Measurements from ENCODE around the gene TC2N. TPM values are rescaled to one million over a fixed set of nuclear protein-coding genes. Genes with fewer than 3 reads are reported as not detected.
"Not testable (repeated sequence)": the region's sequence is repeated elsewhere in the genome, so short reads cannot be mapped to it uniquely, and the experiment has no call there.

Gene TC2N
- polyA plus RNA-seq, 4 donors, result 12.0 to 19.8 (median 13.6) TPM

DNA sequence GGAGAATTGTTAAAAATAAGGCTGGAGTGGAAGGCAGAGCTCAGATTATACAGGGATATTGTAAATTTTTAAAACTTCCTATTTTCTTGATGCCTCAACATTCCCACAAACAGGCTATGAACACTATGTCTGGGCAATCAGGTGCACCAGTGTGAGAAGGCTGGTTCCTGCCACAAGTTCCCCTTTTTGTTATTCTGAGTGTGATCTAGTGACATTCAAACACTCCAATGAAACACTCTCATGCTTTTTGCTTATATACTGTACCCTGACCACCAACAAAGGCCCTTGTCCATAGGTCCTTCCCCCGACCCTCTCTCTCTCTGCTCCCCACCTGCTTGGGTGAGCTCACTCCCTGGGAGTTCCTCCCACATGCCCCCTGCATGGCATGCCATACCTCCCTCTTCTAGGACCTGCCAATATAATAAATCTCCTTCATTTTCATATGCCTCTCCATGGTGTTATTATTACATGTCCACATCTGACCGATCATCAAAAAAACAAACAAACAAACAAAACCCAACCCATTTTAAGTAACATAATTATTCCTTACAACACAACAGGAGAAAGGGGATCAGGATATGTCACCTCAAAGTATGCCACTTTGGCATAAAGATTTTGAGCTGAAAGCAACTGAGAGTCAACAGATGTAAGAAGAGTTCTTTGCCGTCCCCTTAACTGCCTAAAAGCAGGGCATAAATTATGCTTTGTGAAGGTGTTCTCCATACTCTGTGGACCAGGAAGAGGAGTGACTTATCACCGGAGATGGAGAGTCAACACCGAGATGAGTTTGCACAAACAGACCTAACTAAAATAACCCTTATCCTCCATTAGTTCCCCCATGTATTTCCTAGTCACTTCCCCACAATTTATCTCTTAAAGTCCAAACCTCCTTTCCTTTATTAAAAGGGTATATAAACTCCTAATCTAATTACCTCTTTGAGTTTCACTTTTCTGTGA, 92.9 kb downstream of the TC2N start:
- DNase-seq (ENCODE audit: low read depth in 4 of 4, low spot score in 3 of 4), result no peak

DNA sequence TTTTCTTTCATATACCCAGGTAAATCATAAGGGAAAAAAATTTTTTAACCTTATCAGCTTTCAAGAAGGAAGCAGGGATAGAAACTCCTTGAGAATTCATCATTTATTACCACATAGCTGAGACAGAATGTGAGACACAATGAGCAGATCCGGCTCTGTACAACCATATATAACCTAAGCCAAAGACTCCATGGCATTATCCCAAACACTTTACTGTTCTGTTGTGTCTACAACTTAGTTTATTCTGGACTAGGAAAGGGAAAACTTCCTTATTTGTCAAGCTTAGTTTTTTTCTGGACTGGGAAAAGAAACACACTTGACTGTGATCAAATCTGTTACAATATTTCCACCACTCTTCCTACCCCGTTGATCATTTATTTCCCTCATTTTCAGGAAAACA, 97.2 kb downstream of the TC2N start:
- DNase-seq (ENCODE audit: low read depth in 4 of 4, low spot score in 3 of 4), result no peak

DNA sequence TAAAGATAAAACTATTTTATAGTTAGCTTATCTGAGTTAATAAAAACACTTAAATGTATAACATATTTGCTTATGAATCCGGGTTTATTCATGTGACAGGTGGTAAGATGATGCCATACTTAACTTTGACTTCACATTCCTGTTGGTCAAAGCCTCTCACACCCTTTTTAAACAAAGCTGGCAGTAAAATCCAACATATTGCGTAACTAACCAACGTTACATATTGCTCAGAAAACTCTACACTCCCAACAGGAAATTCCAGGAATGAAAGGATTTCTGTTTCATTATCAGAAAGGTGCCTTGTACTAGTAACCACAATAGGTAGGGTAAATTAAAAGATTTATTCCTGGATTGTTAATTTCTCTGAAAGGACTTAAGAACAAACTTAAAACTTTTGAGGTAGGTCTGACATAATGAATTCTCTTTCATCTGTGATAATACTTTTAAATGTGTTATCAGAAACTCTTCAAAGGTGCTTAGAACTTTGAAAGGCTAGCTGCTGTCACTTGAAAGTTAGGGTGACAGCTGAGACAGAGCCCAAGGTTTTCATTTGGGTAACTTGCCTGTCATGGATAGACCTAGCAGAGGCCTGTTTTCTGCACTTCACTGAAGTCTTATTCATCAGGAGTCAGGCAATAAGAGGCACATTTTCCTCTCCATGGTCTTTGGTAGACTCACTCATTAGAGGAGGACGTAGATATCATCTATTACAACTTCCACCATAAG, 111.6 kb downstream of the TC2N start:
- DNase-seq (ENCODE audit: low read depth in 4 of 4, low spot score in 3 of 4), result no peak

DNA sequence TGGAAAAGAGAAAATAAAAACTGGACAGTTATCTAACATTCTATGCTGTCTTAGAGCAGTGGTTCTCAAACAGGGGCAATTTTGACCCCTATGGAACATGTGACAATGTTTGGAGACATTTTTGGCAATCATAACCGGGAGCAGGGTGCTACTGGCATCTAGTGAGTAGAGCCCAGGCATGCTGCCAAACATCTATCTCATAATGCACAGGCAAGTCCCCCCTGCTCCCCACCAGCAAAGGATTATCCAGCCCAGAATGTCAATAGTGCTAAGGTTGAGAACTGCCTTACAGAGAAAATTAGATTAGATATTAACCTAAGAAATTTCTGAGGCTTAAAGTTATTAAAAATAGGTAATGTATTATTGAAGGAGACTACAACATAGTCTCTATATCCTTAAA, 112.5 kb downstream of the TC2N start:
- no peak for DNase-seq (ENCODE audit: low read depth in 4 of 4, low spot score in 3 of 4)

DNA sequence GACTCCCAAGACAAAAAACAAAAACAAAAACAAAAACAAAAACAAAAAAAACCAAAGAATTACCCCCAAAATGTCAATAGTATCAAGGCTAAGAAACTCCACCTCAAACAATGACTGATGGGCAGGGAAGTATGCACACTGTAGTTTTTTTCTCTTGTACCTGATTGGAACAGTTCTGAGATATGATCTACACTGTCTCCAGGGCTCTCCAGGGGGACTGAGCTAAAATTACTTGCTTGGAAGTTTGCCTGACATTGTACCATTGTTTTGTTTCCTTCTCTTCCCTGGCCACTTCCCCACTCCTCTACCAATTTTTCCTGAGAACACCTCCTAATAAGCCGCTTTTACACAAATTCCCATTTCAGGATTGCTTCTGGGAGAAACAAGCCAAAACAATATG, 113.2 kb downstream of the TC2N start:
- no peak for DNase-seq (ENCODE audit: low read depth in 4 of 4, low spot score in 3 of 4)

DNA sequence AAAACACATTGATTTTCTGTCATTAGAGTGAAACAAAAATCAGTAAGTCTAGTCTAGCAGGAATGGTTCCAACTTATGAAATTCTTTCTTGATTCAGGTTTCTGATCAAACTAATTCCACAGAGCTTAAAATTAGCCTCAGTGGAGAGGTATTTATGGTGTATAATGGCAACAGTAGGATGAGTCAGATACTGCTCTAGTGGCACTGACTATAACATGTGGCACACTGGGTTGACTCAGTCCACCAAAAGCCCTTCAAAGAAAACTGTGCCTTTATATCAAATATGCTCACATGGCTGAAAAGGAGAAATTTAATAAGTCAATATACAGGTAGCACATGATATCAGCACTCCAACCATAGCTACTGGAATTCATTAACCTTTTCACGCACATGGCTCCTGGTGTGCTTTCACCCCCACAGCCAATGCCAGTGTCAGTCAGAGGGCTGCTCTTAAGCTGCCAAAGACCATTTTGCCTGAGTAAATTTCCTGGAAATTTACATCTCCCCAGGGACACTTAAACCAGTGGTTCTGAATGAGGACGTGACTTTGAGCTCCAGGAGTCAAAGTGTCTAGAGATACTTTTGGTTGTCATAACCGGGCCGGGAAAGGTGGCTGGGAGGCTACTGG, 113.7 kb downstream of the TC2N start:
- DNase-seq (ENCODE audit: low read depth in 4 of 4, low spot score in 3 of 4), result no peak

DNA sequence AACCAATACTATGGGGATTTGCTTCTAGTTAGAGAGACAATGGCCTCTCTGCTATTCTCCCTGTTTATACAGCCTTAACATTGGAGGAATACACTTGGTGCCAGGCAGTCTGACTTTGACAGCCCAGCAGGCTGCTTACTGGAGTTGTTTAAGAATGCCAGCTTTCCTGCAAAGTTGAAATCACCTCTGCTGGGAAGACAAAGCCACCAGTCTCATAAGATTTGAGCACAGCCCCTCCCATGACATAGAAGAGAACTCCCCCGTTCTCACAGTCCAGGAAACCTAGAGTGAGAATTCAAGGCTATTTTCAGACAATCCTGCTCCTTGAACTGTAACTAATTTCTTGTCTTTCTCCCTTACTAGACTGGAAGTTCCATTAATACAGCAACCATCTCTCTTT, 114.4 kb downstream of the TC2N start:
- DNase-seq (ENCODE audit: low read depth in 4 of 4, low spot score in 3 of 4), result no peak

DNA sequence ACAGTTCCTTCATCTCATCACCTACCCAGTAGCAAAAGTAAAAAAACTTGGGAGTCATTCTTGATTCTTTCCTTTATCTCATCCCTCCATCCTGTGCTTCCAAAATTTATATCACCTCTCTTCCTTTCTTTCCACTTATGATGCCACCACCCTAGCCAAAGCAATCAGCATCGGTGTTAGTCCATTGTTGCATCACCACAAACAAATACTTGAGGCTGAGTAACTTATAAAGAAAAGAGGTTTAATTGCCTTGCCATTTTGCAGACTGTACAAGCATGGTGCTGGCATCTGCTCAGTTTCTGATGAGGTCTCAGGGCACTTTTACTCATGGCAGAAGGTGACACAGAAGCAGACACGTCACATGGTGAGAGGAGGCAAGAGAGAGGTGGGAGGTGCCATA, 115.6 kb downstream of the TC2N start:
- no peak for DNase-seq (ENCODE audit: low read depth in 4 of 4, low spot score in 3 of 4)

DNA sequence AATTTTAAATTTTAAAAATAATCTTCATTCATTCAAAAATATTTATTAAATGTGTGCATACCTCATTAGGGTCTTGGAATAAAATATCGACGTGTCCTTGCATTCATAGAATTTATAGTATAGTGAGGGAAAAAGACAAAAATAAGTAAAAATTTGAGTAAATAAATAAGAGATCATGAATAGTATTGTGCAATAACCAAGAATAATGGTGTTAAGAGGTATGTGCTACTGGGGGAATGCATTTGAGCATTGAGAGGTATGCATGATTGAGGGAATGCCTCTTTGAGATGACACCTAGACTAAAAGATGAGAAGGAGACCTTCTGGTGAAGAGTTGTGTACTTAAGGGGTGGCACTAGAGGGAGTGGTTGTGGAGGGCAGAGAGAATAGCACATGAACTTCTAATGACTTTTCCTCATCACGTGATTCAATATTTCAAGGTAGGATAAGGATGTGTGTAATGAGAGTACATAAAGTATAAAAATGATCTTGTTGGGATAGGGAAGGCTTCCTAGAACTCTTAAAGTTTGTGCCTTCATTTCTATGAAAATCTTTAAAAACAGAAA, 116.6 kb downstream of the TC2N start:
- no peak for DNase-seq (ENCODE audit: low read depth in 4 of 4, low spot score in 3 of 4)

DNA sequence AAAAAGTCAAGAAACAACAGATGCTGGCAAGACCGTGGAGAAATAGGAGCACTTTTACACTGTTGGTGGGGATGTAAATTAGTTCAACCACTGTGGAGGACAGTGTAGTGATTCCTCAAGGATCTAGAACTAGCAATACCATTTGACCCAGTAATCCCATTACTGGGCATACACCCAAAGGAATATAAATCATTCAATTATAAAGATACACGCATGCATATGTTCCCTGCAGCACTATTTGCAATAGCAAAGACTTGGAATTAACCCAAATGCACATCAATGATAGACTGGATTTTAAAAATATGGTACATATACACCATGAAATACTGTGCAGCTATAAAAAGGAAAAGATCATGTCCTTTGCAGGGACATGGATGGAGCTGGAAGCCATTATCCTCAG, 117.5 kb downstream of the TC2N start:
- DNase-seq (ENCODE audit: low read depth in 4 of 4, low spot score in 3 of 4), result no peak

DNA sequence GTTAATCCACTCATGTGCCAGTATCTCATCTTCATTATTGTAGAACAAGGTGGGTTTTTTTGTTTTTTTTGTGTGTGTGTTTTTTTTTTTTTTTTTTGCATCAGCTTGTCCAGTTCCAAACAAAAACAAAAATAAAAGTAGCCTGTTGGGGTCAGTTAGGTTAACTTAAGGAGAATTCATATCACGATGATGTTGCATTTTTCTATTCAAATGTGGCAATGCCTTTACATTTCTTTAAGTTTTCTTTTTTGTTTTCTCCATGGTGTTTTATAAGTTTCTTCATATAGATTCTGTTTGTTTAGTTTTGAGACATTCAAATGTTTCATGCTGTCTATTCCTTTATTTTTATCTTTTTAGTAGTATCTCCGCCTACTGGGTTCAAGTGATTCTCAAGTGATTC, 119.3 kb downstream of the TC2N start:
- no peak for DNase-seq (ENCODE audit: low read depth in 4 of 4, low spot score in 3 of 4)

DNA sequence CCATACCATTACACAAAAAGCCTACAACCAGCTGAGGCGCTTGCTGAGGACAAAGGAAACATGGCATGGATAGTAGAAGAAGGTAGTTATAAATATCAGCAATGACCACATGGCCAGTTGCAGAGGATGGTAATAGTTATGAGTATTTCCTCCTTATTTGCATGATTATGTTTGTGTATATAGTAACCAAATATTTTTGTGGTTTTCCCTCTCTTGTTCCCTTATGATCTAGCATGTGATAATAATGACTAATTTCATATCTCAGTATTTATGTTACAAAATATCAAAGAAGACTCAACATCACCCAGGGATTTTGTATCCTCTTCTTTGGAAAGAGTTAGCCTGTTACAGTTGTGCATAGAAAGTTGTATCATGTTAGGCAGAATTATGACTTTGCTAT, 122.0 kb downstream of the TC2N start:
- DNase-seq (ENCODE audit: low read depth in 4 of 4, low spot score in 3 of 4), result no peak

DNA sequence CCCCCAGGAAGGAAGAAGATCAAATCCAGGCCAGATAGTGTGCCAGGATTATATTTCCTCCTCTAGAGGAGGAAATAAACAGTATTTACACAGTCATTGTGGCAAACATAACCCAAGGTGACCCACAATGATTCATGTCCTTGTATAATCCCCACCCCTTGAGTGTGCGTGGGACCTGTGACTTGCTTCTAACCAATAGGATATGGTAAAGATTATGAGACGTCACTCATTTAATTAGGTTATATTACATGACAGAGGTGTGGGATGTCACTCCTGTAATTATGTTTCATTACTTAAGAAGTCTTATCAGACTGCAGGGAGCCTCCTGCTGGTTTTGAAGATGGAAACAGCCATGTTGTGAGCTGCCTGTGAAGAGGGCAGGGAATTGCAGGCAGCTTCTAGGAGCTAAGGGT, 123.3 kb downstream of the TC2N start:
- DNase-seq (ENCODE audit: low read depth in 4 of 4, low spot score in 3 of 4), result no peak

DNA sequence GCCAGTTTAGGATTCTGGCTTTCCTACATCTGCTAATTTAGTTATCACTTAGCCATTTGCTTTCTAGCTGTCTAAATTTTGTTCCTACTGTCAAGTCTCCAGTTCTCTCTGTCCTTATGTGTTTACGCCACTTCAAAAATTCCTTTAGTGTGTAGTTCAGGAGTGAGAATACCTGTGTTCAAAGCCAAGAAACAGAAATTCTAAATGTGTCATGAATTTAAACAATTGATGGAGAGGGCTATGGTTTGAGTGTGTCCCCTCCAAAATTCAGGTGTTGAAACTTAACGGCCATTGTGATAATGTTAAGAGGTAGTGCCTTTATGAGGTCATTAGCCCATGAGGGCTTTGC, 124.1 kb downstream of the TC2N start:
- DNase-seq (ENCODE audit: low read depth in 4 of 4, low spot score in 3 of 4), result no peak

DNA sequence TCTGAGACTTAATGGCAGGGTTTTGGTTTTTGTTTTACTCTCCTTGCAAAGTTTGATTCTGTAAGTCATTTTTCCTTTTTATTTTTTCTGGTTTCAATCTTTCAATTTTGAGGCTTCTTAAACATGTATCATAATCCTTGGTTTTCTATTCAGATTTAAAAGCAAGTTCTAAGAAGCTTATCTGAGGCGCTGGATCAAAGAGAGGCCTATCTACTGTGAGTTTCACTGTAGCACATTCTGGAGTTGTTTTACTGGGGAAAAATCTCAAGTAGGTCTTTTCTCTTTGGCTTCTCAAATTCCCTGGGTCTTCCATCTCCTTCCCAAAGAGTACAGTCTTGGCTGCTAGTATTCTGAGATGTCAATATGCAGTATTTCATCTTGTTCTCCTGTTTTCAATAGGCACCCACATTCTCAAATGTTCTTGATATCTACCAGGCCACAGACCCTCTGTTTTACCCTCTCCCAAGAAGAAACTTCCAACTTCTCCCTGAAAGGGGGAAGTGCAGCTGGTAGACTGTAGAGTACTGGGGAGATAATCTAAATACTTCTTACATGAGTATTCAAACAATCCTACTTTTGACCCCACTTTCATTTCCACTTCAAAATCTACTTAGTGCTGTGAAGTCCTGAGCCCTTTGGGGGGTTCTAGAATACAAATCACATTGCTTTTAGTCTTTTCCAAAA, 124.6 kb downstream of the TC2N start:
- DNase-seq (ENCODE audit: low read depth in 4 of 4, low spot score in 3 of 4), result no peak

DNA sequence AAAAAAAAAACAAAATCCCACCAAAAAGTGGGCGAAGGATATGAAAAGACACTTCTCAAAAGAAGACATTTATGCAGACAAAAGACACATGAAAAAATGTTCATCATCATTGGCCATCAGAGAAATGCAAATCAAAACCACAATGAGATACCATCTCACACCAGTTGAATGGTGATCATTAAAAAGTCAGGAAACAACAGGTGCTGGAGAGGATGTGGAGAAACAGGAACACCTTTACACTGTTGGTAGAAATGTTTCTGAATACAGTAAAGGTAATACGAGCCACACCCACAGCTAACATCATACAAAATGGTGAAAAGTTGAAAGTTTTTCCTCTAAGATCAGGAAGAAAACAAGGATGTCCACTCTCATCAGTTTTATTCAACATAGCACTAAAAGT, 127.5 kb downstream of the TC2N start:
- not testable (repeated sequence) for DNase-seq (ENCODE audit: low read depth in 4 of 4, low spot score in 3 of 4)

DNA sequence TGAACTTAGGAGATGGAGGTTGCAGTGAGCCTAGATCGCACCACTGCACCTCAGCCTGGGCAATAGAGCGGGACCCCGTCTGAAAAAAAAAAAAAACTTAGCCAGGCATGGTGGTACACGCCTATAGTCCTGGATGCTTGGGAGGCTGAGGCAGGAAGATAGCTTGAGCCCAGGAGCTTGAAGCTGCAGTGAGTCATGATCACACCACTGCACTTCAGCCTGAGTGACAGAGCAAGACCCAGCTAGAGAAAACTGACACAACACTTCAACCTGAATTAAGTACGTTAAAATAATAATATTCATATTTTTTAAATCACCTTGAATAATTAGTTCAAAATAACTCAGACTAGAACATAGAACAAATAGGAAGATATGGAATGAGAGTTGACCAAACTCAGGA, 129.7 kb downstream of the TC2N start:
- no peak for DNase-seq (ENCODE audit: low read depth in 4 of 4, low spot score in 3 of 4)

DNA sequence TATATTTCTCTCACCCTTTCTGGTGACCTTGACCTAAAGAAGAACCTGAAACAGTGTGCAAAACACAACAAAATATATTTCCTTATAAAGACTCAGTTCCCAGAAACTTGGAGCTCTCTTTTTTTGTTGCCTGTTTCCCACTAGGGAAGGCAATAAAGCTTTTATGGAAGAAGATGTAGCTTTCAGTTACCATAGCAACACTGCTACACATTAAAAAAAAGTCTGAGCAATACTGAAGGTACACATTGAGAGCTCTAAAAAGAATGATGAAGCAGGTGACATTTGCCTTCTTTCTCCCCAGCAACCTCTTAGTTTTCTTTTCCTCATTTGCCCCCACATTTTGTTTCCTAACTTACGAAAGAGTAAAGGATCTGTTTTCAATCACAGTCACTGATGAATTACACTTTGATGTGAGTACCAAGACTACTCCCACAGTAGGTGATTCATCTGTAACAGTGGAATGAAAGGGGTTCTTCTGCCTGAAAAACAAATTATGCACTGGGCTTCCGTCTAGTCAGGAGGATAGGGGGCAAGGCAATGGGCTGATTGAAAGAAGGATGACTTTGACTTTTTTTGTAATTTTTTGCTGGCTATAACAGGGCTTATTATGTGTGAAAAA, 134.4 kb downstream of the TC2N start:
- no peak for DNase-seq (ENCODE audit: low read depth in 4 of 4, low spot score in 3 of 4)

DNA sequence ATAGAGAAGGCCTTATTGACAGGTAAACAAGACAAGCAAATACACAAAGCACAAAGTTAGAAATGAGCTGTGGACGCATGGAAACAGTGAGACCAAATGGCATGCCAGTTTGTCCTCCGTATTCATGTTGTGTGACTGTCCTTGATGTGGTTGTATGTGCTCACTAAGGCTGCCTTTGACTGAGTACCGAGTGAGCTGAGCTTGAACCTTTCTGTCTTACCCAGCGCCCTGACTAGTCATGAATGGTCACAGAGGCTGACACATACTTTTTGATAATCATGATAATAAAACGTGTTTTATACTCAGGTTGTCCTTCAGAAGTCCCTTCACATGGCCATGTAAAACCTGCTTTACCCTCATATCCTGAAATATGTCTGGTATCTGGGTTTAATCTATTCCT, 134.9 kb downstream of the TC2N start:
- no peak for DNase-seq (ENCODE audit: low read depth in 4 of 4, low spot score in 3 of 4)

DNA sequence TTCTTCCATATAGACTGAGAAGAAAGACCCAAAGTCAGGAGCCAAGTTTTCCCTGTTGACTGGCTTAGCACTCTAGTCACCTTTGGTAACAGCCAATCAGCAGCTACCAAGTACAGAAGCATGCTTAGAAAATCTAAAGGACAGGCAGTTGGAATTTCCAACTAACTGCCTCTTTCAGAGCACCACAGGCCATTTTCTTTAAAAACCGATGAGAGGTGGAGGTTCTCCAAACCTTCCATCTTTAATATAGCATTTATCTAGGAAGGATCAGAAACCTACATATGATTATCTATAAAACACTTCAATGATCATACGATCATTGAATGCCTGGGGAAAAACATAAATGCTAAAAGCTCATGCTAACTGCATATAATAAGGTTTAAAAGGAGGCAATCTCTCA, 135.3 kb downstream of the TC2N start, which contains the start of gene CATSPERB:
Gene CATSPERB, minus strand, starts transcription at position 101 of the 400 bp plus-strand sequence. CDS start 2,607 bp downstream, outside the sequence.
- DNase-seq (ENCODE audit: low read depth in 4 of 4, low spot score in 3 of 4), result no peak
